Measurements from ENCODE around the gene NANOS2. TPM values are rescaled to one million over a fixed set of nuclear protein-coding genes. Genes with fewer than 3 reads are reported as not detected.

The NANOS2 gene
- total and polyA plus RNA-seq, 2 experiments from 2014 or later: not detected

GRCh38 chr19:45866400-45867176, 48.0 kb downstream of the NANOS2 start:
- no peak for DNase-seq (ENCODE audit: low read depth in 1 of 2, low spot score in 1 of 2)

DNA sequence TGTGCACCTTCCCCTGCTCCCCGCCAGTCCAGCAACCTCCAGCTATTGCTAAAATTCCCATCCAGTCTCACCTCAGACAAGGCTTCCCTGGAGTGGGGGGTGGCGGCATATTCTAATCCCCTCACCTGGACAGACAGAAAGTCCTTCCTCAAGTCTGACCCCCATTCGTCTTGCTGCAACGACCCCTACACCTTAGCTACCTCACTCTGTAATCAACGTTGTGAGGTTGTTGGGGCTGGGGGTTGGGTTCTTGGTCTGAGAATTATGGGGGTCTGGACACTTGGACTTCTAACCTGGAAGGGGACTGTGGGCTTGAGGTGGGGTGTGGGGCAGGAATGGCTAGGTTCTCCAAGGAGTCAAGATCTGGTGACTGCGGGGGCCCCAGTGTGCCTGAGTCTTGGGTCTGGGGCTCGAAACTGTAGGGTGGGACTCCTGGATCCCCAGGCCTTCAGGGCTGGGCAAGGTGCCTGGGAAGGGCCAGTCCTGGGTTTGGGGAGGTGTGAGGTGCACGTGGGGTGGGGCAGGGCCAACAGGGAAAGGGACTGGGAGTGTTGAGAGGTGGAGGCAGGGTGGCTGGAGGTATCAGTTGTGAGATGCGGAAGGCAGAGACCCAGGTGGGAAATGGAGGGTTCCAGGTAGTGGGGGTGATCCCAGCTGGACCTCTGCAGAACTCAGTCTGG, 49.2 kb downstream of the NANOS2 start:
- no peak overlapping the region for H3K4me3 ChIP-seq
- no peaks in the 10 kb centered on the region for H3K36me3 ChIP-seq
- no peaks in the 10 kb centered on the region for H3K9me3 ChIP-seq (ENCODE audit: low read depth)
- TF ChIP-seq, protein P1, sequence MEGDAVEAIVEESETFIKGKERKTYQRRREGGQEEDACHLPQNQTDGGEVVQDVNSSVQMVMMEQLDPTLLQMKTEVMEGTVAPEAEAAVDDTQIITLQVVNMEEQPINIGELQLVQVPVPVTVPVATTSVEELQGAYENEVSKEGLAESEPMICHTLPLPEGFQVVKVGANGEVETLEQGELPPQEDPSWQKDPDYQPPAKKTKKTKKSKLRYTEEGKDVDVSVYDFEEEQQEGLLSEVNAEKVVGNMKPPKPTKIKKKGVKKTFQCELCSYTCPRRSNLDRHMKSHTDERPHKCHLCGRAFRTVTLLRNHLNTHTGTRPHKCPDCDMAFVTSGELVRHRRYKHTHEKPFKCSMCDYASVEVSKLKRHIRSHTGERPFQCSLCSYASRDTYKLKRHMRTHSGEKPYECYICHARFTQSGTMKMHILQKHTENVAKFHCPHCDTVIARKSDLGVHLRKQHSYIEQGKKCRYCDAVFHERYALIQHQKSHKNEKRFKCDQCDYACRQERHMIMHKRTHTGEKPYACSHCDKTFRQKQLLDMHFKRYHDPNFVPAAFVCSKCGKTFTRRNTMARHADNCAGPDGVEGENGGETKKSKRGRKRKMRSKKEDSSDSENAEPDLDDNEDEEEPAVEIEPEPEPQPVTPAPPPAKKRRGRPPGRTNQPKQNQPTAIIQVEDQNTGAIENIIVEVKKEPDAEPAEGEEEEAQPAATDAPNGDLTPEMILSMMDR (IDR thresholded peaks at IDR 0.05; ENCODE audit: low read depth, low read length): no peak
- no peak for DNase-seq (ENCODE audit: low read depth in 1 of 2, low spot score in 1 of 2)
- H3K27me3 ChIP-seq: no peaks in the 10 kb centered on the region
- no peaks in the 10 kb centered on the region for H3K4me1 ChIP-seq (ENCODE audit: low read depth)
- H3K27ac ChIP-seq: no peak overlapping the region

More at GRCh38 chr19:45866400-45867176, 48.0 kb downstream of the NANOS2 start:
- Histone ChIP-seq H3K27ac (no peak overlapping the region), H3K36me3 (no peaks in the 10 kb centered on the region), H3K9me3 (ENCODE audit: low read depth) (no peaks in the 10 kb centered on the region), H3K4me1 (ENCODE audit: low read depth) (no peaks in the 10 kb centered on the region), H3K27me3 (no peaks in the 10 kb centered on the region), H3K4me3 (no peak overlapping the region)
- TF ChIP-seq, protein P1 (IDR thresholded peaks at IDR 0.05; ENCODE audit: low read depth, low read length): no peak

GRCh38 chr19:45864629-45865082, 49.9 kb downstream of the NANOS2 start:
- H3K9me3 ChIP-seq (ENCODE audit: low read depth): no peaks in the 10 kb centered on the region
- DNase-seq (ENCODE audit: low read depth in 1 of 2, low spot score in 1 of 2): no peak
- no peaks in the 10 kb centered on the region for H3K4me1 ChIP-seq (ENCODE audit: low read depth)
- peak overlapping the region; percentile 31 for H3K4me3 ChIP-seq
- TF ChIP-seq, protein P1 (IDR thresholded peaks at IDR 0.05; ENCODE audit: low read depth, low read length): no peak
- H3K36me3 ChIP-seq: no peaks in the 10 kb centered on the region
- no peaks in the 10 kb centered on the region for H3K27me3 ChIP-seq
- no peak overlapping the region for H3K27ac ChIP-seq

- no peaks in the 10 kb centered on the region for H3K4me1 ChIP-seq (ENCODE audit: low read depth)
- DNase-seq (ENCODE audit: low read depth in 1 of 2, low spot score in 1 of 2): peak; percentile 32 to 62
- no peaks in the 10 kb centered on the region for H3K27me3 ChIP-seq
- no peaks in the 10 kb centered on the region for H3K36me3 ChIP-seq
- no peaks in the 10 kb centered on the region for H3K9me3 ChIP-seq (ENCODE audit: low read depth)
- H3K4me3 ChIP-seq: peak within 1 kb of the TSS; percentile 31
- TF ChIP-seq, protein P1 (IDR thresholded peaks at IDR 0.05; ENCODE audit: low read depth, low read length): peak; percentile 49
- H3K27ac ChIP-seq: no peak within 1 kb of the TSS
These were observed 50.5 kb downstream of the NANOS2 start, which contains the start of gene FOXA3 for GRCh38 chr19:45863840-45864628. TSS of gene FOXA3 (plus strand) at chr19:45864326. CDS start at chr19:45864457, 131 bp downstream.

DNA sequence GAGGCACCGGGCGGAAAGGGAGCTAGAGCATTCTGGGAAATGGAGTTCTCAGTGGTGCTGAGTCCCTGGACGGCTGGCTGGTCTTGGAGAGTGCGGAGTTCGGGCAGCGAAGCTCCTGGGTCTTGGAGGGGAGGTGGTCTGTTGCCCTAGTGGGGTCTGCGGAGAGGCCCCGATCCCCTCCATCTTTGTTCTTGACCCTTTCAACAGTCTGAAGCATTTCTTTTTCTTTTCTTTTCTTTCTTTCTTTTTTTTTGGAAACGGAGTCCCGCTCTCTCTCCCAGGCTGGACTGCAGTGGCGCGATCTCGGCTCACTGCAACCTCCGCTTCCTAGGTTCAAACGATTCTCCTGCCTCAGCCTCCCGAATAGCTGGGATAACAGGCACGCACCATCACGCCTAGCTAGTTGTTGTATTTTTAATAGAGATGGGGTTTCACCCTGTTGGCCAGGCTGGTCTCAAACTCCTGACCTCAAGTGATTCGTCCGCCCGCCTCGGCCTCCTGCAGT, 51.2 kb downstream of the NANOS2 start:
- H3K9me3 ChIP-seq (ENCODE audit: low read depth): no peaks in the 10 kb centered on the region
- peak overlapping the region; percentile 31 for H3K4me3 ChIP-seq
- H3K27ac ChIP-seq: no peak overlapping the region
- TF ChIP-seq, protein P1 (IDR thresholded peaks at IDR 0.05; ENCODE audit: low read depth, low read length): no peak
- H3K36me3 ChIP-seq: no peaks in the 10 kb centered on the region
- DNase-seq (ENCODE audit: low read depth in 1 of 2, low spot score in 1 of 2): no peak
- H3K27me3 ChIP-seq: no peaks in the 10 kb centered on the region
- no peaks in the 10 kb centered on the region for H3K4me1 ChIP-seq (ENCODE audit: low read depth)

Measured in cardiac muscle cell (in vitro differentiated cells and primary cell).